Natural killer cell (primary cell): ENCODE measurements around the gene TRIP12. TPM values are rescaled to one million over a fixed set of nuclear protein-coding genes. Genes with fewer than 3 reads are reported as not detected.

Experiments used
- ATAC-seq, 3 donors: fragments of 150-1000 bp in 2 of 3; fragments of 200-7000 bp in 1 of 3; cut with Tn5 transposase; 1 replicate in 1 of 3; 2 replicates in 2 of 3; pipeline ENCODE4 v1.10.0; 2021; ENCODE audit warnings: mild to moderate bottlenecking in 2 of 3, moderate library complexity in 2 of 3
- DNase-seq, 2 donors: peaks; one replicate each; pipeline versions ENCODE4 v3.0.0 to v3.0.0-alpha.2; 2013 to 2021; ENCODE audit warnings: mixed read lengths in 1 of 2
- H3K27ac ChIP-seq: one replicate; pipeline ENCODE4 v1.5.1; 2013; ENCODE audit warnings: mild to moderate bottlenecking, low read length
- H3K27me3 ChIP-seq: one replicate; pipeline ENCODE4 v1.6.1; 2013; ENCODE audit warnings: low read length; ENCODE audit not compliant: control insufficient read depth, insufficient read depth
- H3K36me3 ChIP-seq: one replicate; pipeline ENCODE4 v1.6.1; 2013; ENCODE audit warnings: low read length; ENCODE audit not compliant: control insufficient read depth, insufficient read depth
- H3K4me1 ChIP-seq: one replicate; pipeline ENCODE4 v1.6.1; 2013; ENCODE audit warnings: low read length; ENCODE audit not compliant: control insufficient read depth, insufficient read depth
- H3K4me3 ChIP-seq: one replicate; pipeline ENCODE4 v1.5.1; 2013; ENCODE audit warnings: low read length
- H3K9me3 ChIP-seq: one replicate; pipeline ENCODE4 v1.6.1; 2013; ENCODE audit warnings: low read length; ENCODE audit not compliant: control insufficient read depth, insufficient read depth
- H3K27ac Mint-ChIP-seq, 2 donors: one replicate each; pipeline ENCODE4 v1.8.0; 2022; ENCODE audit warnings: mild to moderate bottlenecking in 2 of 2, mixed read lengths in 2 of 2, moderate library complexity in 1 of 2
- H3K27me3 Mint-ChIP-seq, 2 donors: one replicate each; pipeline ENCODE4 v1.8.0; 2022; ENCODE audit warnings: low read depth in 2 of 2, mixed read lengths in 2 of 2
- H3K36me3 Mint-ChIP-seq: one replicate; pipeline ENCODE4 v1.8.0; 2022; ENCODE audit warnings: mixed read lengths
- H3K4me1 Mint-ChIP-seq, 2 donors: one replicate each; pipeline ENCODE4 v1.8.0; 2022; ENCODE audit warnings: mixed read lengths in 2 of 2
- H3K4me3 Mint-ChIP-seq: one replicate; pipeline ENCODE4 v1.8.0; 2022; ENCODE audit warnings: mild to moderate bottlenecking, moderate library complexity, mixed read lengths
- H3K9me3 Mint-ChIP-seq, 2 donors: one replicate each; pipeline ENCODE4 v1.8.0; 2022; ENCODE audit warnings: mixed read lengths in 2 of 2
- WGBS: methylation state at CpG from one replicate; pipeline ENCODE4 v1.1.7; 2013; ENCODE audit warnings: missing lambda C conversion rate; ENCODE audit not compliant: insufficient coverage; 5-methylcytosine and 5-hydroxymethylcytosine counted together
- intact Hi-C: fragments of 100-400 bp; cut with micrococcal nuclease; formaldehyde crosslinking; loops from one replicate; pipeline ENCODE4 v1.14.2; 2022
- total RNA-seq, 4 donors: library from RNA; stranded (reverse); fragments of 120-200 nt in 1 of 4; gene quantifications; one replicate each; pipeline versions ENCODE4 v1.2.3 to v1.2.4, GENCODE V29; 2013 to 2022
- TF ChIP-seq, protein P1 (sequence below): fragments of 200-600 bp; IDR thresholded peaks from one replicate; pipeline ENCODE4 v1.8.0; 2022; ENCODE audit warnings: antibody characterized with exemption

The TRIP12 gene
- total RNA-seq, 3 donors from 2014 or later (not counting 1 experiment from before 2014, with no cell fraction given) = 295 to 351 (median 325) TPM

DNA sequence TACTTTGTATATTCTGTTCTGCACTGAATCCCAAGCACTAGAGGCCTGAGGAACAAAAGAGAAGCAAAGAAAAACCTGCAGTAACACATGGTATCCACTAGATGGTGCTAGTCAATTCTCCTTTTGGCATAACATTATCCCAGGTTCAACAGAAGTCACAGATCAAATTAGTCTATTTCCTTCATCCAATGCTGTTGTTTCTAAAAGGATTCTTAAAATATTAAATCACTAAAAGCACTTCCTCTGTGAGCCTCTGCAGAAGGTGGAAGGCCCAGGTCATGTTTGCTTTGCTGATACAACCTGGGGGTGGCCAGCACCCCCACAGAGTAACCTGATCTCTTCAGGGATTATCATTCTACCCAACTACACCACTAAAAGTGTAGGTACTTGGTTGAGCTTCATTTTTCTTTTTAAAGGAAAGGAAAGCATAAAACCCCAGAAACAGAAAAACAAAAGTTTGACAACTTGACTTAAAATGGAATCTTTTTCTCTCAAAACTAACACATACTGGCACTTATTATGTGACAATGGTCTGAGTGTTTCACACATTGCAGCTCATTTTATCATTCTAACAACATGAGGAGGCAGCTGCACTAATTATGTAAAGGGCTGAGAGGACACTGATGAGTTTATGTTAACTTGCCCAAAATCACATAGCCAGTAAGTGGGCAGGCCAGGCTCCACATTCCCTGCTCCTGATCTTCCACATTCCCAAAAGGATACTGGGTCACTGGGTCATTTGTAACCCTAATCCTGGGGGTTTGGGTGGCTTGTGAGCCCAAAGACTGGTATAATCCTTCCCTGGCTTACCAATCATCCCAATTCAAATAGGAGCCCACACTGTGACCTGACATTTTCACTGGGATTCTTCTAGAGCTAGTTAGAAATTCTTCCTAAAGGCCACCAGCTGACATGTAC, 140.7 kb downstream of the TRIP12 start:
- H3K27ac Mint-ChIP-seq = peak overlapping the region; percentile 37 to 71
- H3K9me3 Mint-ChIP-seq = no peaks in the 10 kb centered on the region
- Histone ChIP-seq H3K27ac (no peak overlapping the region), H3K36me3 (peaks cover 76% of the 10 kb centered on the region), H3K27me3 (no peaks in the 10 kb centered on the region), H3K9me3 (no peaks in the 10 kb centered on the region), H3K4me3 (no peak overlapping the region), H3K4me1 (no peaks in the 10 kb centered on the region)
- ATAC-seq (peak; percentile 74 to 83 (median 79)), DNase-seq (peak in 1 of 2 donors; percentile 66)
- H3K27me3 Mint-ChIP-seq = no peaks in the 10 kb centered on the region
- TF ChIP-seq, protein P1, sequence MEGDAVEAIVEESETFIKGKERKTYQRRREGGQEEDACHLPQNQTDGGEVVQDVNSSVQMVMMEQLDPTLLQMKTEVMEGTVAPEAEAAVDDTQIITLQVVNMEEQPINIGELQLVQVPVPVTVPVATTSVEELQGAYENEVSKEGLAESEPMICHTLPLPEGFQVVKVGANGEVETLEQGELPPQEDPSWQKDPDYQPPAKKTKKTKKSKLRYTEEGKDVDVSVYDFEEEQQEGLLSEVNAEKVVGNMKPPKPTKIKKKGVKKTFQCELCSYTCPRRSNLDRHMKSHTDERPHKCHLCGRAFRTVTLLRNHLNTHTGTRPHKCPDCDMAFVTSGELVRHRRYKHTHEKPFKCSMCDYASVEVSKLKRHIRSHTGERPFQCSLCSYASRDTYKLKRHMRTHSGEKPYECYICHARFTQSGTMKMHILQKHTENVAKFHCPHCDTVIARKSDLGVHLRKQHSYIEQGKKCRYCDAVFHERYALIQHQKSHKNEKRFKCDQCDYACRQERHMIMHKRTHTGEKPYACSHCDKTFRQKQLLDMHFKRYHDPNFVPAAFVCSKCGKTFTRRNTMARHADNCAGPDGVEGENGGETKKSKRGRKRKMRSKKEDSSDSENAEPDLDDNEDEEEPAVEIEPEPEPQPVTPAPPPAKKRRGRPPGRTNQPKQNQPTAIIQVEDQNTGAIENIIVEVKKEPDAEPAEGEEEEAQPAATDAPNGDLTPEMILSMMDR = peak; percentile 99
- H3K36me3 Mint-ChIP-seq = peaks cover 19% of the 10 kb centered on the region
- no peak overlapping the region for H3K4me3 Mint-ChIP-seq
- intact Hi-C loops = no loop called here
- H3K4me1 Mint-ChIP-seq = peaks cover 39 to 41% of the 10 kb centered on the region in 2 donors

GRCh38 chr2:229779650-229780049, 142.2 kb downstream of the TRIP12 start:
- intact Hi-C loops = no loop called here
- ATAC-seq (no peak), DNase-seq (no peak)
- Mint-ChIP-seq H3K4me3 (no peak overlapping the region), H3K27me3 (no peaks in the 10 kb centered on the region), H3K9me3 (no peaks in the 10 kb centered on the region), H3K4me1 (peaks cover 48 to 55% of the 10 kb centered on the region in 2 donors), H3K36me3 (peaks cover 19% of the 10 kb centered on the region), H3K27ac (peak overlapping the region; percentile 55 to 72)
- no peak overlapping the region for H3K27ac ChIP-seq
- H3K9me3 ChIP-seq = no peaks in the 10 kb centered on the region
- 92% methylated on average over 3 of the region's 3 CpGs for WGBS
- no peaks in the 10 kb centered on the region for H3K27me3 ChIP-seq
- H3K4me1 ChIP-seq = peaks cover 3% of the 10 kb centered on the region
- H3K4me3 ChIP-seq = no peak overlapping the region
- TF ChIP-seq, protein P1 = no peak
- peaks cover 64% of the 10 kb centered on the region for H3K36me3 ChIP-seq

GRCh38 chr2:229777716-229778115, 144.1 kb downstream of the TRIP12 start:
- Mint-ChIP-seq H3K36me3 (peaks cover 26% of the 10 kb centered on the region), H3K27ac (peak overlapping the region; percentile 80 to 92)

More at GRCh38 chr2:229777716-229778115, 144.1 kb downstream of the TRIP12 start:
- Histone ChIP-seq H3K4me3 (no peak overlapping the region), H3K9me3 (no peaks in the 10 kb centered on the region), H3K27ac (no peak overlapping the region), H3K36me3 (peaks cover 76% of the 10 kb centered on the region), H3K4me1 (peaks cover 3% of the 10 kb centered on the region), H3K27me3 (no peaks in the 10 kb centered on the region)
- no peaks in the 10 kb centered on the region for H3K9me3 Mint-ChIP-seq
- DNase-seq (no peak), ATAC-seq (no peak)
- TF ChIP-seq, protein P1 = no peak
- H3K4me1 Mint-ChIP-seq = peaks cover 48 to 57% of the 10 kb centered on the region in 2 donors
- no peaks in the 10 kb centered on the region for H3K27me3 Mint-ChIP-seq
- intact Hi-C loops = no loop called here
- WGBS = 100% methylated on average over 2 of the region's 3 CpGs
- no peak overlapping the region for H3K4me3 Mint-ChIP-seq
